Medulla oblongata (tissue), 1 donor: ENCODE results near the gene ZNF101.

Experiments
- DNase-seq: peaks from one replicate; pipeline ENCODE4 v3.0.0-alpha.2; 2015; ENCODE audit errors: extremely low spot score

The ZNF101 gene

GRCh38 chr19:19711934-19712828, 43.5 kb downstream of the ZNF101 start:
- no peak for DNase-seq

DNA sequence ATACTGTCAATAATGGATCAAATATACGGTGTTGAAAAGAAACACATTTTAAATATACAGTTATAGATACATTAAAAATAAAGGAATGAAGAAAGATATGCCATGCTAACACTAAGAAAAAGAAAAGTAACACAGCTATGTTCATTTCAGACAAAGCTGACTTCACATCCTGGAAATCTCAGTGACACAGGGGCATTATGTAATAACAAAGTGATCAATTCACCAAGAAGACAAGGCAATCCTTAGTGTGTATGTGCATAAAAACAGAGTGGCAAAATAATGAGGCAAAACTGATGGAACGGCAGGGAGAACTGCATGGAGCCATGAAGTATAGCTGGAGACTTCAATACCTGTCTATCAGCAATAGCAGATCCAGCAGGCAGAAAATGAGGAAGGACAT, 51.2 kb downstream of the ZNF101 start:
- no peak for DNase-seq

- no peak for DNase-seq
Measured at GRCh38 chr19:19721896-19722295, 53.3 kb downstream of the ZNF101 start.

DNA sequence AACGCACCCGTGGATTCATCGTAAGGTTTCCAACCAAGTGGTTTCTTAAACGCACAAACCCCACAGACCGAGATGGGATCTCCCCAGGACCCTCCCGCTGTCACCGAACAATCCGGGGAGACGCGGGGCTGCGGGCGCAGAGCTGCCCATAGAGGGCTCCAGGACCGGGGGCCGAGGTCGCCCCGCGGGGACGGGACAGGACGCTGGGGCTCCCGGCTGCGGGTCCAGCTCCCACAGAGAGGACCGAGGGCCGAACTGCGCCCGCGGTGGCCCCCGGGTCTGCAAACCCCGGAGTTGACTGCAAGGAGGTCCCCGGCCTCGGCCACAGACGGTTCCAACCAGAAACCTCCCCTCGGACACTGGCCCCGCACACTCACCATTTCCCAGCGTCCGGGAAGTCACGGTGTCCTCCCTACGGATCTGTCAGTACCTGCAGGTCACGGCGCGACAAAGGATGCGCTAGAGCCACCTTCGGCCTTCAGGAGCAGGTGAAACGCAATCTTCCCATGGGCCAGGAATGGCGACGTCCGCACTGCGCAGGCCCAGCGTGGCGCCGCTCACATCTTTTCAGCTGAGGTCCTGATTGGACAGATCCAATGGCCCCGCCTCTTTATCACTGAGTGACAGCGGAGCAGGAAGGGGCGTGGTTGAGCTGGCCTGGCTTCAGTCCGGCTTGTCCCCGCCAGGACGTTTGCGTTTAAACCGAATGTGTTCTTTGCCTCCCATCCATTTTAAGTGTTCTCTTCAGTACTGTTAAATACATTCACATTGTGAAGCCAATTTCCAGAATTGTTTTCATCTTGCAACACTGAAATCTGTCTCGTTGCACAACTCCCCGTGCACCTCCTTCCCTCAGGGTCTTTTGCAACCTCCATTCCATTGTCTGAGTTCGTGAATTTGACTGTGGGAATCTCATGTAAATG, 64.2 kb downstream of the ZNF101 start, which contains the start of gene ZNF14:
TSS of gene ZNF14 (minus strand) at position 534 of the 923 bp plus-strand sequence. CDS start at position 380, 154 bp downstream.
- DNase-seq: peak; percentile 97
